Heart left ventricle (tissue), 16 donors: Measurements from ENCODE around the gene CLNK. TPM values are rescaled to one million over a fixed set of nuclear protein-coding genes. Genes with fewer than 3 reads are reported as not detected.

ENCODE experiments used
- ATAC-seq, 4 donors: fragments of 200-7000 bp; cut with Tn5 transposase; one replicate each; pipeline ENCODE4 v1.9.1; 2020 to 2022; ENCODE audit warnings: moderate library complexity in 4 of 4, mild to moderate bottlenecking in 3 of 4, moderate number of reproducible peaks in 1 of 4
- DNase-seq, 5 donors: peaks; one replicate each; pipeline ENCODE4 v3.0.0-alpha.2; 2020
- H3K27ac ChIP-seq, 12 donors: fragments of 200-600 bp; sonication (generic) in 4 of 12; one replicate each; pipeline versions ENCODE4 v1.5.0 to v1.8.0; 2016 to 2022; ENCODE audit warnings: mild to moderate bottlenecking in 2 of 12
- H3K27me3 ChIP-seq, 9 donors: fragments of 200-600 bp; sonication (generic) in 2 of 9; one replicate each; pipeline versions ENCODE4 v1.5.1 to v1.8.0; 2016 to 2022; ENCODE audit warnings: mild to moderate bottlenecking in 3 of 9
- H3K36me3 ChIP-seq, 9 donors: fragments of 200-600 bp; sonication (generic) in 2 of 9; one replicate each; pipeline versions ENCODE4 v1.5.0 to v1.8.0; 2018 to 2022; ENCODE audit warnings: mild to moderate bottlenecking in 2 of 9
- H3K4me1 ChIP-seq, 12 donors: fragments of 200-600 bp; sonication (generic) in 4 of 12; one replicate each; pipeline versions ENCODE4 v1.5.0 to v1.8.0; 2016 to 2022; ENCODE audit warnings: mild to moderate bottlenecking in 3 of 12
- H3K4me3 ChIP-seq, 12 donors: fragments of 200-600 bp; sonication (generic) in 4 of 12; one replicate each; pipeline versions ENCODE4 v1.5.0 to v1.8.0; 2017 to 2022; ENCODE audit warnings: mild to moderate bottlenecking in 9 of 12, moderate library complexity in 4 of 12
- H3K9me3 ChIP-seq, 12 donors: fragments of 200-600 bp; sonication (generic) in 4 of 12; one replicate each; pipeline versions ENCODE4 v1.5.0 to v1.8.0; 2016 to 2022; ENCODE audit warnings: mild to moderate bottlenecking in 1 of 12
- POLR2A ChIP-seq, 2 donors: fragments of 450-650 bp; IDR thresholded peaks; one replicate each; pipeline ENCODE4 v1.6.1; 2017; ENCODE audit warnings: antibody characterized with exemption in 2 of 2, mild to moderate bottlenecking in 2 of 2, moderate library complexity in 2 of 2
- WGBS, 4 donors: extraction: QIAGEN DNeasy Blood & Tissue Kit in 2 of 4; methylation state at CpG; one replicate each; pipeline versions ENCODE4 v1.1.5 to v1.1.7; 2013 to 2018; 5-methylcytosine and 5-hydroxymethylcytosine counted together
- intact Hi-C, 10 donors: fragments of 100-400 bp; cut with DNase I; formaldehyde crosslinking; loops; one replicate each; pipeline versions ENCODE4 v1.11.1 to v1.14.2; 2022
- polyA plus RNA-seq, 2 donors: library from polyadenylated mRNA; stranded (reverse); fragments of 200-250 nt; gene quantifications; one replicate each; pipeline ENCODE4 v1.2.3, GENCODE V29; 2013
- total RNA-seq, 9 donors: library from RNA; depleted of rRNA in 2 of 9; stranded (reverse); fragments of >200 nt in 2 of 9; fragmentation: NEBNext Ultra II Directional in 3 of 9; extraction: Animal tissue kit (Norgen Biotek cat#: 25700) in 3 of 9; gene quantifications; one replicate each; pipeline versions ENCODE4 v1.1.0 to v1.2.4, GENCODE V29; 2016 to 2023
- TF ChIP-seq, protein P1 (sequence below), 12 donors: fragments of 200-600 bp; sonication (generic) in 4 of 12; IDR thresholded peaks; one replicate each; pipeline versions ENCODE4 v1.5.0 to v1.8.0; 2018 to 2022; ENCODE audit warnings: antibody characterized with exemption in 12 of 12, mild to moderate bottlenecking in 5 of 12
- donor health status: ischemic (EF 13 %, LVEDD 7.1; RV severe dilation, severe dysfunction).
- donor health status: healthy with polysubstance abuse.
- donor health status: DM: no; HTN: yes; CAD: no.
- donor health status: DM: no; HTN: no; CAD: no.
- donor health status: ischemic (EF 25% LVEDD 6.9; RV normal size, moderate dysfunction).
- donor health status: ischemic (EF 25% LVEDD 5.7; RV mildly dilated, moderate dysfunction).
- donor health status: healthy.
- donor health status: DM: yes; HTN: yes; CAD: no.
- donor health status: ischemic (EF 35%, LVEDD 5.7; RV mildly dilated, moderate dysfunction).
- donor health status: nonischemic (EF 11% LVEDD 7.7; RV severe dilation, severe dysfunction).
- donor health status: DM: yes; HTN: yes; CAD: no.
- donor health status: PGD.
- donor health status: ischemic (EF 29% LVEDD 5.4; RV normal size, mild dysfunction).
- donor health status: nonischemic (EF 23%, LVEDD 6.1; RV moderate dilation, normal function).

The CLNK gene
- total and polyA plus RNA-seq, 11 donors = 0.01 to 0.16 (median 0.11) TPM; not detected in 8

DNA sequence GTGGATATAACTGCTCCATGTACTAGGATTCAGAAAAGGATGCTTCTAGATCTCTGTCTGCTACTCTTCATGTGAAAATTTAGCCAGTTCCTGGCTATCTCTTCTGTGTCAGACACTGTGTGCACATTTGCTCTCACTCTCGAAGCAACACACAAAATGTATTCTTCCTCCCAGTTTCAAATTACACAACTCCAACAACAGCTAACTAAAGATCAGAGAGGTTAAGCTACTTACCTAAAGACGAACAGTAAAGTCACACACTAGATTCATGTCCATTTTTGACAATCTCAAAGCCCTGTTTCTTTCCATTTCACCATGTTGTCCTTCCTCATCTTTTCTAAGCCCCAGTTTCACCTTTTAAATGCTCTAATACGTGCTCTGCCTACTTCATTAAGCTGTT lies 2.2 kb downstream of the CLNK start:
- H3K4me3 ChIP-seq = no peak overlapping the region
- no peaks in the 10 kb centered on the region for H3K4me1 ChIP-seq
- intact Hi-C loops = no loop called here
- no peaks in the 10 kb centered on the region for H3K36me3 ChIP-seq
- no peaks in the 10 kb centered on the region for H3K27me3 ChIP-seq
- H3K27ac ChIP-seq = no peak overlapping the region
- no peak for ATAC-seq
- H3K9me3 ChIP-seq = no peaks in the 10 kb centered on the region
- TF ChIP-seq, protein P1, sequence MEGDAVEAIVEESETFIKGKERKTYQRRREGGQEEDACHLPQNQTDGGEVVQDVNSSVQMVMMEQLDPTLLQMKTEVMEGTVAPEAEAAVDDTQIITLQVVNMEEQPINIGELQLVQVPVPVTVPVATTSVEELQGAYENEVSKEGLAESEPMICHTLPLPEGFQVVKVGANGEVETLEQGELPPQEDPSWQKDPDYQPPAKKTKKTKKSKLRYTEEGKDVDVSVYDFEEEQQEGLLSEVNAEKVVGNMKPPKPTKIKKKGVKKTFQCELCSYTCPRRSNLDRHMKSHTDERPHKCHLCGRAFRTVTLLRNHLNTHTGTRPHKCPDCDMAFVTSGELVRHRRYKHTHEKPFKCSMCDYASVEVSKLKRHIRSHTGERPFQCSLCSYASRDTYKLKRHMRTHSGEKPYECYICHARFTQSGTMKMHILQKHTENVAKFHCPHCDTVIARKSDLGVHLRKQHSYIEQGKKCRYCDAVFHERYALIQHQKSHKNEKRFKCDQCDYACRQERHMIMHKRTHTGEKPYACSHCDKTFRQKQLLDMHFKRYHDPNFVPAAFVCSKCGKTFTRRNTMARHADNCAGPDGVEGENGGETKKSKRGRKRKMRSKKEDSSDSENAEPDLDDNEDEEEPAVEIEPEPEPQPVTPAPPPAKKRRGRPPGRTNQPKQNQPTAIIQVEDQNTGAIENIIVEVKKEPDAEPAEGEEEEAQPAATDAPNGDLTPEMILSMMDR (IDR thresholded peaks at IDR 0.05) = no peak
- no peak for TF ChIP-seq POLR2A (IDR thresholded peaks at IDR 0.05)
- 75 to 86% (median 80%) methylated on average over 3 of the region's 3 CpGs for WGBS, 4 donors
- no peak for DNase-seq

GRCh38 chr4:10677796-10678497 lies 6.6 kb downstream of the CLNK start:
- no peaks in the 10 kb centered on the region for H3K27me3 ChIP-seq

GRCh38 chr4:10673817-10674369 lies 10.7 kb downstream of the CLNK start:
- no peaks in the 10 kb centered on the region for H3K27me3 ChIP-seq
- intact Hi-C loops = no loop called here
- TF ChIP-seq, protein P1 (IDR thresholded peaks at IDR 0.05) = no peak
- TF ChIP-seq POLR2A (IDR thresholded peaks at IDR 0.05) = no peak
- H3K4me1 ChIP-seq = no peaks in the 10 kb centered on the region
- H3K27ac ChIP-seq = no peak overlapping the region
- H3K36me3 ChIP-seq = no peaks in the 10 kb centered on the region
- DNase-seq = no peak
- WGBS, 4 donors = 60 to 74% (median 61%) methylated on average over 5 of the region's 5 CpGs
- ATAC-seq = no peak
- H3K4me3 ChIP-seq = no peak overlapping the region
- H3K9me3 ChIP-seq = no peaks in the 10 kb centered on the region

More at GRCh38 chr4:10677796-10678497, 6.6 kb downstream of the CLNK start:
- Histone ChIP-seq H3K27ac (peak overlapping the region in 1 of 12 donors; percentile 15), H3K4me3 (no peak overlapping the region), H3K36me3 (no peaks in the 10 kb centered on the region), H3K4me1 (no peaks in the 10 kb centered on the region), H3K9me3 (no peaks in the 10 kb centered on the region)
- WGBS, 4 donors = 66 to 77% (median 71%) methylated on average over 5 of the region's 5 CpGs
- TF ChIP-seq, protein P1 (IDR thresholded peaks at IDR 0.05) = no peak
- TF ChIP-seq POLR2A (IDR thresholded peaks at IDR 0.05) = no peak
- no peak for DNase-seq
- ATAC-seq = peak in 3 of 4 donors; percentile 44 to 88 (median 54)
- intact Hi-C loops = no loop called here

- 57 to 85% (median 72%) methylated on average over 3 of the region's 3 CpGs for whole genome bisulfite sequencing, 4 donors
- Histone ChIP-seq H3K9me3 (no peaks in the 10 kb centered on the region), H3K4me3 (no peak overlapping the region), H3K27ac (no peak overlapping the region), H3K36me3 (no peaks in the 10 kb centered on the region), H3K4me1 (no peaks in the 10 kb centered on the region), H3K27me3 (no peaks in the 10 kb centered on the region)
- ATAC-seq = no peak
- intact Hi-C loops = no loop called here
- no peak for DNase-seq
- no peak for TF ChIP-seq POLR2A (IDR thresholded peaks at IDR 0.05)
- TF ChIP-seq, protein P1 (IDR thresholded peaks at IDR 0.05) = no peak
These were observed 12.2 kb downstream of the CLNK start for GRCh38 chr4:10672379-10672778.
